Embryonic facial prominence (tissue), 1 donor: ENCODE data around the gene SDCCAG8.

Source experiments
- DNase-seq: peaks from one replicate; pipeline ENCODE4 v3.0.0-alpha.2; 2016; ENCODE audit errors: extremely low spot score

SDCCAG8 gene

DNA sequence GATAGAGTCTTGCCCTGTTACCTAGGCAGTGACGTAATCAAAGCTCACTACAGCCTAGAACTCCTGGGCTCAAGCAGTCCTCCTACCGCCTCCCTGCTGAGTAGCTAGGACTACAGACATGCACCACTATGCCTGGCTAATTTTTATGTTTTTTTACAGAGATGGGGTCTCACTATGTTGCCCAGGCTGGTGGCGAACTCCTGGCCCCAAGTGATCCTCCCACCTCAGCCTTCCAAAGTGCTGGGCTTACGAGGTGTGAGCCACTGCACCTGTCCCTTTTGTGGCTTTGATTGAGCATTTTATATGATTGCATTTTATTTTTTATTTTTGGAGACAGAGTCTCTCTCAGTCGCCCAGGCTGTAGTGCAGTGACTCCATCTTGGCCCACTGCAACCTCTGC lies 25.8 kb downstream of the SDCCAG8 start:
- no peak for DNase-seq

- no peak for DNase-seq
Measured at GRCh38 chr1:243286409-243287122, 30.7 kb downstream of the SDCCAG8 start.

- DNase-seq, result no peak
Measured at GRCh38 chr1:243287123-243287460, 31.3 kb downstream of the SDCCAG8 start.

- DNase-seq, result no peak
Measured at GRCh38 chr1:243287652-243288051, 31.8 kb downstream of the SDCCAG8 start.

- DNase-seq, result no peak
Measured at GRCh38 chr1:243288062-243288461, 32.2 kb downstream of the SDCCAG8 start.

DNA sequence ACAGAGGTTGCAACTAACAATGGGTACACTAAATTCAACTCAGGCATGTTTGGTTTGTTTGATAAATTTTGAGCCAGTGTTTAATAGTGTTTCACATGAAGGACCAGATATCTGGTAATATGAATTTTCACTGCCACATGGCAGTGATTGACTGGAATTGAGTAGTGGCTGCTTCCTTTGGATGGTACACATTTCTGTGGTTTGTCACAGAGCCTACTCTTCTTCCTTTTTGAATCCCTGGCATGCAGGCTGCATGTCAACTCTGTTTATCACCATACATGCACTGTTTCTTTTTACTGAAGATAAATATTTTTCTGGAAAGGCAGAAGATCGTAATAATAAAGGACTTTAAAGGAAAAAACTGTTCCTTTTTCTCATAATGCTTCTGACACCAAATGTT lies 35.5 kb downstream of the SDCCAG8 start:
- no peak for DNase-seq

- DNase-seq, result no peak
Measured at GRCh38 chr1:243292117-243292516, 36.3 kb downstream of the SDCCAG8 start.

- DNase-seq, result no peak
Measured at GRCh38 chr1:243293941-243294722, 38.3 kb downstream of the SDCCAG8 start.

DNA sequence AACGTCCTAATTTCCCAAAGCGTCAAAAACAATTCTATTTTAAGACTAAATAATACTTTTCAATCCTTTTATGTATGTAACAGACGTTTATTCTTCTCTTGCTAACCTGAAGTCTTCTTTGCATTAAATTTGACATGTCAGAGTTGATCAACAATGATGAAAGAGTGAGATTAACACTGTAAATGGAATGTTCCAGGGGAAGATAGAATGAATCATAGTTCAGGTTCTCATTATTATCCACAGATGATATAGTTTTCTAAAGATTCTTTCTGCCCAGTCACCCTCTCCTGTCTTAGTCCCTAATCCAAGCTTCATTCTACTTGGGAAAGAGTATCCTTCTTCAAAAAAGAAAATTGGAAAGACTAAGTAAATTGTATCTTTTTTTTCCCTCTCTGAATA lies 38.9 kb downstream of the SDCCAG8 start:
- no peak for DNase-seq

DNA sequence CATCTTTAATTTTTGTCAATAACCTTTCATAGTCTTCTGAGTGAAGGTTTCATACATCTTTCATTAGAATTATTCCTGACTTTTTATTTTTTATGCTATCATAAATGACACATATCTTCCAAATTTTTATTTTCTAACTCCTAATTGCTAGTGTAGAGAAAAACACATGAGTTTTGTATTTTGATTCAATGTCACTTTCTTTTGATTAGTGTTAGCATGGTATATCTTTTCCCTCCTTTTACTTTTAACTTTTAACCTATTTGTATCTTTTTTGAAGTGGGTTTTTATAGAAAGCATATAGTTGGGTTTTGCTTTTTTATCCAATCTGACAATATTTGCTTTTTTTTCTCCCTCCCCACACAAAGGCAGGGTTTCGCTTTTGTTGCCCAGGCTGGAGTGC lies 43.2 kb downstream of the SDCCAG8 start:
- no peak for DNase-seq

DNA sequence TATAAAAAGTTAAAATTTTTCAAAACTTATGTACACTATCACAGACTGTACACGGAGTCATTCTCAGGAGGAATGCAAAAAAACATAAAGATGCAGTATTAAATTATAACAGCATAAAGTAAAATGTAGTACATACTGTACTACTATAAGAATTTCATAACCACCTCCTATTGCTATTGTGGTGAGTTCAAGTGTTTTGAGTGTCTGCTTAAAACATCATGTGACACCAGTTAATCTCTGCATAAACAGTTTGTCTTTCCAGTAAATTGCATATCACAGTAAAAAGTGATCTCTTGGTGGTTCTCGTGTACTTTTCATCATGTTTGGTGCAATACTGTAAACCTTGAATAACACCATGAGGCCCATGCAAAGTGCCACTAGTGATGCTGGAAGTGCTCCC lies 45.2 kb downstream of the SDCCAG8 start:
- no peak for DNase-seq

- DNase-seq, result no peak
Measured at GRCh38 chr1:243311809-243312208, 56.0 kb downstream of the SDCCAG8 start.

DNA sequence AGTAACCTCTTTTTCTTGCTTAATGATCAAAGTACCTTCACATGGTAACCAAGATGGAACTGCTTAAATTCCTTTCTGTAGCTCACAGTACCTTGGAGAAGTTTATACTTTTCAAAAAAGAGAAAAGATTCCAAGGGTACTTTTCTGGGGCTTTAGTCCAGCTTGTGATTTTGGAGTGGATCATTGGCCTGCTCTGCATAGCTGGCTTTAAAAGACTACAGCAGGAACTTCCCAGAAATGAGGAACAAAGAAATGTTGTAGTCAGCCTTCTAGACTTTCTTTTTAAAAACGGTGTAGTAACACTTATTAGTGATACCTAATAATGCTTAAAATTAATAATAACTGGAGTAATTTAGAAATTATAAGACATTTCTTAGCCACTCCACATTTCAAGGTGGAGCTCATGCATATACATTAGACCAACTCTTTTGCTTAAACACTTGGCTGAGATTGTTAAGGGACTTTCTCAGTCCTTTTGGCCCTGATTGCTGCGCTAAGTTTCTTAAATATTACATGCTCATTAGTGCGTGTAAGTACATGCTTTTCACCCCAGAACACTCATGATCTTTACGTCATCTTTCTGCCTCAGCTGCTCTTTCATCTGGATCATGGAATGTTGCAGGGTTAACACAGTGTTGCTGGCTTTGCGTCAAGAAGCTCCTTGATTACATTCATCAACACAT lies 57.3 kb downstream of the SDCCAG8 start:
- DNase-seq, result no peak

DNA sequence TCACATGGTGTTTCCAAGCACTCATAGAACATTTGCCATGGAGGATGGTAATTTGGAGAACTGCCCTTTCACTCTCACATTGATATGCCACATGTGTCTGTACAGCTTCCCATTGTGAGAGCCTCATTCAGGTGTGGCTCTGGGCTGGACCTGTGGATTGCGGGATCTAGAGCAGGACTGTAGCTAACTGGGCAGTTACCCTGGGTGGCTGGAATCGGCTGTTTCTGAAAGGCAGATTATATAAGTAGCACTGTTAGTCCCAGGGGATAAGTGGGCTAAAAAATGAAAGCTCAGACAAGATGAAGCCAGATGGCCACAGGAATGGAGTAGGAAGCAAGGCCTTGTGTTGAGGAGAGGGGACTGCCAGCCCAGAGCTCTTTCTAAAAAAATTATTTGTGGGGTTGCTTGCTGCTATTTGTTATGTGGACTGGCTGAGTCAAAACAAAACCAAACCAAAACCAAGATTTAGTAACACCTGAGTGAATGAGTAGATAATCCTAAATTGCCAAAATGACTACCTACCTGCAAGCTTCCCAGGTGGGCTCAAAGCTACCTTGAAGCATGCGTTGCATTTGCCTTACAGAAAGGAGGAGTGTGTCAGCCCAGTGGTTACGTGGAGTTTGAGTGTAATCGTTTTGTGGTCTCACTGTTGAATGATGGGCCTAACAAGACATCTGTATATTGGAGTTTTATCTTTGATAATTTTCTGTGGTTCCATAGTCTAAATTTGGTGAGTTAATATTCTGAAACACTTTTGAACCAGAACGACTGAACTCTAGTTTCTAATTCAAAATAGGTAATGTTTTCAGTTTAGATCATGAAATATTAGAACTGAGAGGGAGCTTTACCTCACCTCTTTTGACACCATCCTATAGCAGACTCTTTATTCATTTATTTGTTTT lies 58.0 kb downstream of the SDCCAG8 start:
- DNase-seq, result no peak

GRCh38 chr1:243315455-243315854 lies 59.6 kb downstream of the SDCCAG8 start:
- DNase-seq, result no peak

GRCh38 chr1:243315893-243316292 lies 60.1 kb downstream of the SDCCAG8 start:
- DNase-seq, result no peak

- no peak for DNase-seq
Measured at GRCh38 chr1:243316366-243316989, 60.6 kb downstream of the SDCCAG8 start.

GRCh38 chr1:243320224-243320623 lies 64.4 kb downstream of the SDCCAG8 start:
- no peak for DNase-seq

DNA sequence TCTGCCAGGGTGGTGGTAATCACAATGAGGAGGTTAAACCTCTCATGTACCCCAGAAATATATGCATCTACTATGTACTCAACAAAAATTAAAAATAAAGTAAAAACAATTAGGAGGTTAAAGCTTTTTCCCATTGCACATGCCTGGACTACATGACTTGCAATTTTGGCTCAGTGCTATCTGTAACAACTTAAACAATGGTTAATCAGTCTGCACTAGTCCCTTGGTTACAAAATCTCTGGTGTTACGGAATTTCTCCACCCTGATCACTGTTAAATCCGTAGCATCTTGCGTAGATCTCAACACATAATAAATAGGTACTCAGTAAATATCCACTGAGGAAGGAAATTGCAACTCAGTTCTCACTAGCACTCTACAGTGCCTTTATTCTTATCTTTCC lies 66.5 kb downstream of the SDCCAG8 start:
- DNase-seq, result no peak

GRCh38 chr1:243323491-243323890 lies 67.7 kb downstream of the SDCCAG8 start:
- no peak for DNase-seq

DNA sequence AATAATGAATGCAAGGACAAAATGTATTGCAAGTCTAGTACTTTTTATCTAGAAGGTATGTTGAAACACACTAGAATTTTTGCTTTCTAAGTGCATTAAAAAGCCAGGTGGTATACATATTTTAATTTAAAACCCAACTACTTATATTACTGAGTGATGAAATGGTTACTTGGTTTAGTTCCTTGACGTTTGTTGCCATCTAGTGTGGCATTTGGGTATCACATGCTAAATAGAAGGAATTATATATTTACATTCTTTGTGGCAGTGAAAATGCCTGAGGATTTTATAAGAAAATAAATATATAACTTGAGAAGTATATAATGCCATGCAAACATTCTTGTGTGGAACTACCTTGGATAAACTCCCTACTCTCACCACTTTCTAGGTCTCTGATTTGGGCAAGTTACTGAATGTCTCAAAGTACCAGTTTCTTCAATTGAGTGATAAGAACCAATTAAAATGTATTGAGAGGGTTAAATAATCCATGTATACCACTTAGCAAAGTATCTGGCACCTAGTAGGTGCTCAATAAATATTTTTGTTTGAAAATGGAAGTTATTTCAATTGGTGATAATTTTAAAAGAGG lies 69.6 kb downstream of the SDCCAG8 start:
- DNase-seq, result no peak
